GM21515 (cell line): ENCODE measurements around the gene SLC39A7.

ENCODE experiments used
- ATAC-seq: cut with Tn5 transposase; IDR thresholded peaks from one replicate; pipeline ENCODE4 v1.9.1; 2021; ENCODE audit not compliant: unreplicated experiment

SLC39A7 gene

GRCh38 chr6:33204415-33205190 lies 3.9 kb downstream of the SLC39A7 start, which contains the start of gene HSD17B8:
HSD17B8 (plus strand) TSS chr6:33204655; CDS start chr6:33204669, 14 bp downstream.
- peak; percentile 42 for ATAC-seq

DNA sequence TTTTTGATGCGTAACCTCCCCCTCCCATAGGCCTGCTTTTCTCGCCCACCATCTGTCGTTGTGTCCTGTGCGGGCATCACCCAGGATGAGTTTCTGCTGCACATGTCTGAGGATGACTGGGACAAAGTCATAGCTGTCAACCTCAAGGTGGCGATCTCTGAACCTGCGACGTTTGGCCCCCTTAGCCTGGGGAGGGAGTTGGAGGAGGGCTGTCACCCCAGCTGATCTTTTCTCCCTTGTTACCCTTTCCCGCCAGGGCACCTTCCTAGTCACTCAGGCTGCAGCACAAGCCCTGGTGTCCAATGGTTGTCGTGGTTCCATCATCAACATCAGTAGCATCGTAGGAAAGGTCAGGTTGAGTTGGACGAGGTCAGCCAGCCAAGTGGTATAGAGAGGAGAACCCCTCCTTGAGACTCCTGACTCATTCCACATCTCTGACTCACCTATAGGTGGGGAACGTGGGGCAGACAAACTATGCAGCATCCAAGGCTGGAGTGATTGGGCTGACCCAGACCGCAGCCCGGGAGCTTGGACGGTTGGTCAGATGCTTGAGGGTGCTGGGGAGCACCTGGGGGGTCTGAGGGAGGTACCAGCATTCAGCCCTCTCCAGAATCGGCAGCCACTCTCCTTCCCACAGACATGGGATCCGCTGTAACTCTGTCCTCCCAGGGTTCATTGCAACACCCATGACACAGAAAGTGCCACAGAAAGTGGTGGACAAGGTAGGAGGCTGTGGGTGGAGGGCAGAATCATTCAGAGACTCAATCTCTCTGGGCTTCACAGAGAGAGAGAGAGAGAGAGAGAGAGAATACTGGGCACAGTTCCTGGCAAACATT lies 4.7 kb downstream of the SLC39A7 start:
- no peak for ATAC-seq

DNA sequence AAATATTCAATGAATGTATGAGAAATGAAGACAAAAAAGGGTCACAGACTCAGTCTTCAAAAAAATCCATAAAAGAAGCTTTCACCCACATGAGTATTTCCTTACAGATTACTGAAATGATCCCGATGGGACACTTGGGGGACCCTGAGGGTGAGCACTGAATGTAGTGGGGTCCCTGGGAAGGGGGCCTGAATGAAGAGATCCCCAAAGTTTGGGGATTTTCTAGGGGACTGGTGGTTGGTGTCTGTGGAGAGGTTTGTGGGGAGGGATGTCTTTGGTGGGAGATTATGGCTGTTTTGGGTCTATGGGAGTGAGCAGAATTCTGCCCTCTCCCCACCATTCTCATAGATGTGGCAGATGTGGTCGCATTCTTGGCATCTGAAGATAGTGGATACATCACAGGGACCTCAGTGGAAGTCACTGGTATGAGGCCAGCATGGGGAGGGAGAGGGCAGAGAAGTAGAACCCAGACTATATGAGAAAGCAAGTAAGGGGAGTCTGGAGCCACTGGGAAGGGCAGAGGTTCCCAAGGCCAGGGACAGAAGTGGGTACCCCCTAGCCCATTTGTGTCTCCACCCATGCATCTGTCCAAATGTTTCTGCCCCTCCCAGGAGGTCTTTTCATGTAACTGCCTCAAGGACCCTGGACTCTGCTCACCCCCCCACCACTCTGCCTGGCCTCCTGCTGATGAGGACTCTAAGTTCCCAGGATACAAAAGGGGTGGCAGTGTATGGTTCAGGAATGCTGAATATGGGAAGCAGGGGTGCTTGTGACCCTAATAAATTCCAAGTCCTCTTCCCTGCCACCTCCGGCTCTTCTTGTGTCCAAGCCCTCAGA lies 5.6 kb downstream of the SLC39A7 start:
- ATAC-seq = no peak

DNA sequence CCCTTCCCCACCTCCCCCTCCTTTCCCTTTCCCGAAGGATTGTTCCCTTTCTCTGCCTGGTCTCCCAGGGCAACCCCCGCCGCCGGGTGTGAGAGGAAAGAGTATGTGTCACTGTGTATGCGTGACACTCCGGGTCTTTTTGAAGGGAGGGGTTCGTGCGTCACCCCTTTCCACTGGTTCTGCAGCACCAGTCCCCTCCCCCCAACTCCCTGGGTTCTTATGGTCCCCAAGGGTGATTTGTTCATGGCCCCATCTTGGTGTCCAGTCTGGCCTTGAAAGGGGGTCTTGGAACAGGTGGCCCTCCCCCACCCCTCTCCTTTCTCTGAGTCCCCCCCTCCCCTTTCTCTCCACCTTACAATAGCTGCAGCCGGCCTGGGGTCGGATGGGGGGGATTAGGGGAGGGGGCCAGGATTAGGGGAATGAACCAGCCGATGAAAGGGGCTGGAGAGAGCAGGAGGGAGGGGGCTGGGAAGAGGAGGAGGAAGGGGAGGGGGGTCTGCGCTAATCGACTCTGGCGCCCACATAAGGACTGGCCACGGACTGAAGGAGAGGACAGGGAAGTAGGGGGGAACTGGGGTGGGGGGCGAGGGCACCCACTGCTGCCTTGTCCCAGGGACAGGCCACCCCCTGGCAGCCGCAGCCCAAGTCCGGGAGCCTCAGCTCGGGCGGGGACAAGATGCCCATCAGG lies 6.3 kb downstream of the SLC39A7 start:
- ATAC-seq = no peak

GRCh38 chr6:33207552-33208090 lies 7.0 kb downstream of the SLC39A7 start:
- no peak for ATAC-seq

DNA sequence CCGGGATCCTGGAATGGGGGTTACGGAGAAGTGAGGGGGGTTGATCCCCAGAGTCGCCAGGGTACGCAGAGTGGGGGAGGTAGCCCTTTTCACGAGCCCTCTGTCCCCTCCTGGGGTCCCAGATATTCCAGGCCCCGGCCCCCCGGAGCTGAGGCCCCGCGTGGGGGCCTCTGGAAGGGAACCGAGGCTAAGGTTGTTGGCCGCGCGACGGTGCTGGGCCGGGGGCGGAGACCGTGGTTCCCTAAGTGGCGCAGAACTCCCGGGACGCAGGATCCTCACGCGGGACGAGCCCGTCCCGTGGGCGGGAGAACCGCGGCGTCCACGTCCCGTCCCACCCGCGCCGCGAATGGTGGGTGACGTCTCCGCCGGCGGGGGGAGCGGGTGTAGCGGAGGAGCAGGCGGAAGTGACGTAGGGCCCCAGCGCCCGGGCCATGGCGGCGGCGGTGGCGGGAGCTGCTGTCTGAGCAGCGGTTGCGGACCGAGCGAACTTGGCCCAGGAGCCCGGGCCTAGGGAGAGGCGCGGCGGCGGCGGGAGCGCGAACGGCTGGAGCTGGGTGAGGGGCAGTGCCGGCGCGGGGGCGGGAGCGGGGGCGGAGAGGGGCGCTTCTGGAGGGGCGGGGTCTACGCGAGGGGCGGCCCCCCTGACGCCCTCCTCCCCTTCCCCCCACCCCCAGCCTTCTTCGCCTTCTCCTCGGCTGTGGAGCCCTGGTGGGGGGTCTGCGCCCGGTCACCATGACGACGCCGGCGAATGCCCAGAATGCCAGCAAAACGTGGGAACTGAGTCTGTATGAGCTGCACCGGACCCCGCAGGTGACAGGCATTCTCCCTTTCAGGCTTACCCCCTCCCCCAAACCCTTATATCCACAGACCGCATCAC lies 7.7 kb downstream of the SLC39A7 start, which contains the start of gene RING1:
Gene RING1, plus strand, starts transcription at position 410 of the 877 bp plus-strand sequence. Its CDS starts 323 bp downstream, at position 733.
- no peak for ATAC-seq

GRCh38 chr6:33209856-33210255 lies 9.2 kb downstream of the SLC39A7 start:
- ATAC-seq = no peak

- ATAC-seq = no peak
Measured at GRCh38 chr6:33211136-33211535, 10.5 kb downstream of the SLC39A7 start.

DNA sequence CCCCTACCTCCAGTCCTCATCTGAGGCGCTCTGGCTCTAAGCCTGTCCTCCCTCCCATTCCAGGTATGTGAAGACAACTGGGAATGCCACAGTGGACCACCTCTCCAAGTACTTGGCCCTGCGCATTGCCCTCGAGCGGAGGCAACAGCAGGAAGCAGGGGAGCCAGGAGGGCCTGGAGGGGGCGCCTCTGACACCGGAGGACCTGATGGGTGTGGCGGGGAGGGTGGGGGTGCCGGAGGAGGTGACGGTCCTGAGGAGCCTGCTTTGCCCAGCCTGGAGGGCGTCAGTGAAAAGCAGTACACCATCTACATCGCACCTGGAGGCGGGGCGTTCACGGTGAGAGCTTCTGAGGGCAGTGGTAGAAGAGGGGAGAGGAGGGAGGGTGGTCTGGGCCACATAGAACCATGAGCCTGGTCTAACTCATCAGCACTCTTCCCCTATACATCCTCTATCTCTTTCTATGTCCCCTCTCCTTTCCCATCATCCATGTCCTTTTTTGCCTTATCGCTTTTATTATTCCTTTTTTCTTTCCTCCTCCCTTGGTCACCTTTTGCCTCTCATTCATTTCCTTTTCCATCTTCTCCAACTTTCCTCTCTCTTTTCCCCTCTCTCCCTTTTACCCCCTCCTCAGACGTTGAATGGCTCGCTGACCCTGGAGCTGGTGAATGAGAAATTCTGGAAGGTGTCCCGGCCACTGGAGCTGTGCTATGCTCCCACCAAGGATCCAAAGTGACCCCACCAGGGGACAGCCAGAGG lies 11.2 kb downstream of the SLC39A7 start:
- ATAC-seq = no peak

- no peak for ATAC-seq
Measured at GRCh38 chr6:33212857-33213165, 12.1 kb downstream of the SLC39A7 start.

DNA sequence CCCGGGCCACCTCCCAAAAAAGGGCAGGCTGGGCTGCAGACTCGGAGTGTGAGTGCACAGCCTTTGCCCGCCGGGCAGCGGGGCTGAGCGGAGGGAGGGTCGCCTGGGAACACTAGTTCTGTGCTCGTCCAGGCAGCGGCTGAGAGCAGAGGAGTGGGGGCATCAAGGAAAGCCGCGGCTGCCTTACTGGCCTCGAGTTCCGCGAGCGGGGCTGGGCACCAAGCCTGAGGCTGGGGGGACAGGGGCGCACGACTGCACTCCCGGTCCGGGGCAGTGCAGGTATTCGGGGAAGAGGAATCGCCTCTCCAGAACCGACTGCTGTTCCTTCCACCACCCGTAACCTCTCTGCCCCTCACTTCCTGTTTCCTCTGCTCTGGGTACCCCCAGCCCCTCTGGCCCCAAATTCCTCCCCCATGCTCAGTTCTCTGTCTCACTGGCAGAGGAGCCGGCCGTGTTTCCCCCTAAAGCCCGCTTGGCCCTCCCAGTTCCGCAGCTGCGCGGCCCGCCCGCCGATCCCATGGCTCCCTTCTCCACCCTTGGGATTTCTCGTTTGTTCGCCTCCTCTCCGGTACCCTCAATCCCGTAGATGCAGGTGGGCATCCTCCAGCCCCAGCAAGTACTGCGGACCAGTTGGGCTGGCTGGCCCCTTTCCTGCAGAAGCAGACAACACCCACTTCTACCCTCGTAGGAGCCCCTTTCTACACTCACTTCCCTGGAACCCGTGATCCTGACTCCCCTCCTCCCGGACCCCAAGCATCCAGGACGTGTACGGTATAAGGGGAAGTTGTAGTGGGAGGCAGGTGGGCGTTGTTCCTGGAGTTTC lies 12.7 kb downstream of the SLC39A7 start:
- ATAC-seq = no peak

GRCh38 chr6:33213989-33214335 lies 13.3 kb downstream of the SLC39A7 start:
- ATAC-seq = no peak

GRCh38 chr6:33215271-33216116 lies 14.8 kb downstream of the SLC39A7 start:
- ATAC-seq = no peak

DNA sequence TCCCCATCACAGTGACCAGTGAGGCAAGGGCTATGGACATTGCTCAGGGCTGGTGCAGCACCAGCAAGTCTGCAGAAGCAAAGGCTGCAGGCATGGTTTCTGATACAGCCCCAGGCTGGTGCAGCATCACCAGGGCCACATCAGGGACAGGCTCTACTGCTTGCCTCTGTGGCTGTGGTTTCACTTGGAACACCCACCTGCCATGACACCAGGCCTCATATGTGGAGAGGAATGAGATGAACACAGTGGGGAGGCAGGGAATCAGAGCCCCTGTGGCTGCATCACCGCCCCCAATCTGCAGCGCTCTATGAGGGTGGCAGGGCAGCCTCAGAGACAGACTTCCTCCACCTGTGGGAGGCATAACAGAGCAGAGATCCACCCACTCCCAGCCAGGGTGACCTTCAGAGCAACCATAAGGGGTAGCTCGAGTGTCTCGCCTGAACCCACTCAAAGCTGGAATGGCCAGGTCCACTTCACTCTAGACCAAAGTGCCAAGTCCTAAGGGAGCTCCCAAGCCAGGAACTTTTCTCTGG lies 15.5 kb downstream of the SLC39A7 start:
- ATAC-seq = no peak

DNA sequence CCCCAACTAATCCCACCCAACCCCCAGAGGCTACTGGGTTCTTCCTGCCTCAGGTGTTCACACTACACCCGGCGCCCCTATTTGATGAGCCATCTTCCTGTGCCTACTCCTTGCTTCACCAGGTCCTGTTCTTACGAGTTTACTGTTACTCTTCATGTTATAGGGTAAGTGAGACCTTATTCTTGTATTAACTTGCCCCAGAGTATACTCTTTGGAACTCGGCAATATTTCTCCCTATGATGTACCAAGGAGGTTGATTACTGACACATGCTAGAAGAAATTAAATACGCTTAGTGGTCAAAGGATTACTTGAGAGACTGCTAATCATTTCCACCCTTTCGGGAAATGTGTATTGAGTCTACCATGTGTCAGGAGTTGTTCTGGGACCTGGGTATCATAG lies 16.6 kb downstream of the SLC39A7 start:
- ATAC-seq = no peak

GRCh38 chr6:33217681-33218080 lies 17.0 kb downstream of the SLC39A7 start:
- ATAC-seq = no peak
